Measurements from ENCODE around the gene SPZ1.

Gene SPZ1

GRCh38 chr5:80370390-80370789 is 50.6 kb downstream of the SPZ1 start:
- DNase-seq (ENCODE audit: low read depth in 1 of 2, low spot score in 1 of 2), result no peak
- TF ChIP-seq SPI1 (IDR thresholded peaks at IDR 0.05; ENCODE audit: borderline replicate concordance, low read depth) (no peak), REST (IDR thresholded peaks at IDR 0.05; ENCODE audit: insufficient replicate concordance, low read depth) (no peak), CTCF (IDR thresholded peaks at IDR 0.05; ENCODE audit: insufficient read depth, low read length) (no peak)
- no peak overlapping the region; the same call in 1 of the 2 replicates for H3K27ac ChIP-seq (replicated peaks)
- no peaks in the 10 kb centered on the region for H3K27me3 ChIP-seq (ENCODE audit: insufficient read depth, poor library complexity, severe bottlenecking)
- H3K4me3 ChIP-seq (replicated peaks; ENCODE audit: insufficient read depth, low read length), result no peak overlapping the region
